Measurements from ENCODE around the gene GAB2.

Gene GAB2

DNA sequence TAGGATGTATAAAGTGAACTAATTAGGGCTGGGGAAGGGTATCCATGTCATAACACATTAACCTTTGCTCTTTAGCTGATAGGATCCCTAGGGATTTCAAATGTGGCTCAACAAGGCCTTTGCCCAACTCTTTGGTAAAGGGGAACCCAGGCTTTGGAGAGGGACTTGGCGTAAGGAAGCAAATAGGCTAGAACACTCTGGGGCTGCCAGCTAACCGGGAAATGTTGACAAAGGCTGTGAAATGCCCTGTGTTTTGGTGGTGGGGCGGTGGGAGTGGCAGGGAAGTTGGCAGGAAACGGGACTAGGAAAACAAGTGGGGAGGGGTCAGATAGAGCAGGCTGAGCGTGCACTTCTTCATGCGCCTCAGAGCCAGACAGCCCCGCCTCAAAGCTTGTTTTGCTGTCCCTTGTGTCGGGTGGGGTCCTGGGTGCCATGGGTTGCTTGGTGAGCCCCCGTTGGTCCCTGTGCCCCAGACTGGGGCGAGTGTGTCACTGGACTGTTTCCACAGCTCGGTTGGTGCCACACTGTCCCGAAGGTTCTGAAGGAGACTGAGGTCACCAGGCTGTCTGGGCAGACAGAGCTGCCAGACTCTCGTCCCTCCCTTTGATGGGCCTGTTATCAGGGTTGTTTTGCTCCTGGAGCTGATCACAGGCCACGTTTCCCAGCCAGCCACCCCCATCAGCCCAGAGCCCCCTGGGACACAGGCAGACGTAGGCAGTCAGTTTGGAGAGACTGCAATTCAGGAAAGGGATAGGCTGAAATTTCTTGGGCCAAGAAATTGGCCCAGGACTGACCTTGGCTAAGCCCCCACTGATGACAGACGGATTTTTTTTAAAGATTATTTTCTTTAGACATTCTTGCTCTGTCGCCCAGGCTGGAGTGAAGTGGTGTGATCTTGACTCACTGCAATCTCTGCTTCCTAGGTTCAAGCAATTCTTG, 248.8 kb downstream of the GAB2 start:
- TF ChIP-seq, protein P1, sequence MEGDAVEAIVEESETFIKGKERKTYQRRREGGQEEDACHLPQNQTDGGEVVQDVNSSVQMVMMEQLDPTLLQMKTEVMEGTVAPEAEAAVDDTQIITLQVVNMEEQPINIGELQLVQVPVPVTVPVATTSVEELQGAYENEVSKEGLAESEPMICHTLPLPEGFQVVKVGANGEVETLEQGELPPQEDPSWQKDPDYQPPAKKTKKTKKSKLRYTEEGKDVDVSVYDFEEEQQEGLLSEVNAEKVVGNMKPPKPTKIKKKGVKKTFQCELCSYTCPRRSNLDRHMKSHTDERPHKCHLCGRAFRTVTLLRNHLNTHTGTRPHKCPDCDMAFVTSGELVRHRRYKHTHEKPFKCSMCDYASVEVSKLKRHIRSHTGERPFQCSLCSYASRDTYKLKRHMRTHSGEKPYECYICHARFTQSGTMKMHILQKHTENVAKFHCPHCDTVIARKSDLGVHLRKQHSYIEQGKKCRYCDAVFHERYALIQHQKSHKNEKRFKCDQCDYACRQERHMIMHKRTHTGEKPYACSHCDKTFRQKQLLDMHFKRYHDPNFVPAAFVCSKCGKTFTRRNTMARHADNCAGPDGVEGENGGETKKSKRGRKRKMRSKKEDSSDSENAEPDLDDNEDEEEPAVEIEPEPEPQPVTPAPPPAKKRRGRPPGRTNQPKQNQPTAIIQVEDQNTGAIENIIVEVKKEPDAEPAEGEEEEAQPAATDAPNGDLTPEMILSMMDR (IDR thresholded peaks at IDR 0.05) = no peak
- no peaks in the 10 kb centered on the region for H3K9me3 Mint-ChIP-seq
- H3K4me3 Mint-ChIP-seq = no peak overlapping the region
- peaks cover 12% of the 10 kb centered on the region for H3K27me3 Mint-ChIP-seq (ENCODE audit: low read depth, poor library complexity)
- H3K4me1 Mint-ChIP-seq = peaks cover 19% of the 10 kb centered on the region
- peaks cover 16% of the 10 kb centered on the region for H3K36me3 Mint-ChIP-seq (ENCODE audit: low read depth)
- peak overlapping the region; percentile 75 for H3K27ac Mint-ChIP-seq
- no peak for DNase-seq

DNA sequence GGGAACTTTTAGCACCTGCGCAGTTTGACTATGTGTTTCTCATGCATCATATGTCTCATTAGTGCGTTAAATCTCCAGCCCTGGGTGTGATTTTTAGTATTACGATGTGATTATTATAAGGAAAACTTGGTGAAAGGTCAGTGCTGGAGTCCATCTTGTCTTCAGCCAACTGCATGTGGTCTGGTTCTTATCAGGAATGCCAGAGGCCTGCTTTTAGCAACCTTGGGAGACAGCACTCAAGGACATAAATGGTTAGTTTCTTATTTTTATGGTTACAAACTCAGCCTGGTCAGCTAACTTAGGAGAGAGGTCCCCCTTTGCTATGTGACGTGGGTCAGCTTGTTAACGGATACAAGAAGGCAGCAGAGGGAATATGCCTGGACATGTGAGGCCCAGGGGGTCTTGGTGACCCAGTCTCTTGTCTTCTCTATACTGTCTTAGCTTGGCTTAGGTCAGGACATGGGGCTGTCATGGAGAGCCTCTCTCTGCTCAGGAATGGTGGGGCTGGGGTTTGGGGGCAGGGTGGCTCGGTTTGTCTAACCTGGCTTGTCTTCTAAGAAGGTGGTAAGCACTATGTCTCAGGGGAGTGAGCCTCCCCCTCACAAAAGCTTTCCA, 250.7 kb downstream of the GAB2 start:
- no peak for DNase-seq
- Mint-ChIP-seq H3K27ac (no peak overlapping the region), H3K4me1 (peaks cover 19% of the 10 kb centered on the region), H3K27me3 (ENCODE audit: low read depth, poor library complexity) (peaks cover 14% of the 10 kb centered on the region), H3K9me3 (no peaks in the 10 kb centered on the region), H3K4me3 (no peak overlapping the region), H3K36me3 (ENCODE audit: low read depth) (no peaks in the 10 kb centered on the region)
- TF ChIP-seq, protein P1 (IDR thresholded peaks at IDR 0.05) = no peak

Data from nephron progenitor cell (in vitro differentiated cells).